HFFc6 (cell line): ENCODE results near the gene PALB2. TPM values are rescaled to one million over a fixed set of nuclear protein-coding genes. Genes with fewer than 3 reads are reported as not detected.
"Not testable (repeated sequence)": the region's sequence is repeated elsewhere in the genome, so short reads cannot be mapped to it uniquely, and the experiment has no call there.

ENCODE experiments used
- DNase-seq: peaks from one replicate; pipeline ENCODE4 v3.0.0-alpha.2; 2018
- H3K27ac Mint-ChIP-seq: 2 replicates; pipeline ENCODE4 v1.8.0; 2020; ENCODE audit warnings: mild to moderate bottlenecking, mixed read lengths
- H3K27me3 Mint-ChIP-seq: 2 replicates; pipeline ENCODE4 v1.8.0; 2021; ENCODE audit warnings: mild to moderate bottlenecking, moderate library complexity, mixed read lengths; ENCODE audit not compliant: insufficient read depth
- H3K36me3 Mint-ChIP-seq: 2 replicates; pipeline ENCODE4 v1.8.0; 2021; ENCODE audit warnings: low read depth, mixed read lengths
- H3K4me1 Mint-ChIP-seq: 2 replicates; pipeline ENCODE4 v1.8.0; 2020; ENCODE audit warnings: low read depth, mixed read lengths
- H3K4me3 Mint-ChIP-seq: 2 replicates; pipeline ENCODE4 v1.8.0; 2020; ENCODE audit warnings: mild to moderate bottlenecking, moderate library complexity, mixed read lengths
- H3K9me3 Mint-ChIP-seq: 2 replicates; pipeline ENCODE4 v1.8.0; 2020; ENCODE audit warnings: mild to moderate bottlenecking, mixed read lengths
- total RNA-seq, 6 experiments: library from RNA; stranded (reverse); fragmentation: NEBNext Ultra II Directional; extraction: Animal tissue kit (Norgen Biotek cat#: 25700); gene quantifications; 2 replicates in 1 of 6; 3 replicates in 5 of 6; pipeline ENCODE4 v1.2.3, GENCODE V29; 2021
- TF ChIP-seq, protein P1 (sequence below): fragments of 200-600 bp; sonication (generic); IDR thresholded peaks from 2 replicates; pipeline ENCODE4 v1.5.0; 2021; ENCODE audit warnings: antibody characterized with exemption, mild to moderate bottlenecking

The PALB2 gene
- total RNA-seq, 6 experiments from 2014 or later, result 10.5 to 13.9 (median 12.2) TPM

DNA sequence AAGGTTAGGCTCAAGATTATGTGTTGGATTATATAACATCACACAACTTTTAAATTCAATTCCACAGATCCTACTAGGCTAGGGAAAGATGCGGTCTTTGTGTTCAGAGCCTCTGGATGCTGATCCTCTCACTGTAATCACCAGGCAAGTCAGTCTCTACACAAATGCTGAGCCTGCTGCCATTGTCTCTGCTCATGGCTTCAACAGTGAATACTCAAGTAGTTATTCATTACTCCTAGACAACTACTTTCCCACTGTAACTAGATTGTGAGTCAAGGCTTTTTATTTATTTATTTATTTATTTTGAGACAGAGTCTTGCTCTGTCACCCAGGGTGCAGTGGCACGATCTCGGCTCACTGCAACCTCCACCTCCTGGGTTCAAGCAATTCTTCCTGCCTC lies 29.2 kb downstream of the PALB2 start:
- H3K4me3 Mint-ChIP-seq, result no peak overlapping the region
- H3K27me3 Mint-ChIP-seq, result no peaks in the 10 kb centered on the region
- no peak for DNase-seq
- H3K9me3 Mint-ChIP-seq, result no peaks in the 10 kb centered on the region
- TF ChIP-seq, protein P1, sequence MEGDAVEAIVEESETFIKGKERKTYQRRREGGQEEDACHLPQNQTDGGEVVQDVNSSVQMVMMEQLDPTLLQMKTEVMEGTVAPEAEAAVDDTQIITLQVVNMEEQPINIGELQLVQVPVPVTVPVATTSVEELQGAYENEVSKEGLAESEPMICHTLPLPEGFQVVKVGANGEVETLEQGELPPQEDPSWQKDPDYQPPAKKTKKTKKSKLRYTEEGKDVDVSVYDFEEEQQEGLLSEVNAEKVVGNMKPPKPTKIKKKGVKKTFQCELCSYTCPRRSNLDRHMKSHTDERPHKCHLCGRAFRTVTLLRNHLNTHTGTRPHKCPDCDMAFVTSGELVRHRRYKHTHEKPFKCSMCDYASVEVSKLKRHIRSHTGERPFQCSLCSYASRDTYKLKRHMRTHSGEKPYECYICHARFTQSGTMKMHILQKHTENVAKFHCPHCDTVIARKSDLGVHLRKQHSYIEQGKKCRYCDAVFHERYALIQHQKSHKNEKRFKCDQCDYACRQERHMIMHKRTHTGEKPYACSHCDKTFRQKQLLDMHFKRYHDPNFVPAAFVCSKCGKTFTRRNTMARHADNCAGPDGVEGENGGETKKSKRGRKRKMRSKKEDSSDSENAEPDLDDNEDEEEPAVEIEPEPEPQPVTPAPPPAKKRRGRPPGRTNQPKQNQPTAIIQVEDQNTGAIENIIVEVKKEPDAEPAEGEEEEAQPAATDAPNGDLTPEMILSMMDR, result no peak
- H3K36me3 Mint-ChIP-seq, result peaks cover 20% of the 10 kb centered on the region
- no peak overlapping the region for H3K27ac Mint-ChIP-seq
- peaks cover 18% of the 10 kb centered on the region for H3K4me1 Mint-ChIP-seq

DNA sequence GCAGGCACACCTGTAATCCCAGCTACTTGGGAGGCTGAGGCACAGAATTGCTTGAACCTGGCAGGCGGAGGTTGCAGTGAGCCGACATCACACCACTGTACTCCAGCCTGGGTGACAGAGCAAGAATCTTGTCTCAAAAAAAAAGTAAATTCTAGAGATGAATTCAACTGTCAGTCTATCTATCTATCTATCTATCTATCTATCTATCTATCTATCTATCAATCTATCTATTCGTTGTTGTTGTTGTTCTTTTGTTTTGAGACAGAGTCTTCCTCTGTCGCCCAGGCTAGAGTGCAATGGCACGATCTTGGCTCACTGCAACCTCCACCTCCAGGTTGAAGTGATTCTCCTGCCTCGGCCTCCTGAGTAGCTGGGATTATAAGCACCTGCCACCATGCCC lies 30.2 kb downstream of the PALB2 start:
- peaks cover 14% of the 10 kb centered on the region for H3K36me3 Mint-ChIP-seq
- H3K9me3 Mint-ChIP-seq, DNase-seq, H3K27ac Mint-ChIP-seq, H3K27me3 Mint-ChIP-seq, H3K4me3 Mint-ChIP-seq: not testable (repeated sequence)
- peaks cover 14% of the 10 kb centered on the region for H3K4me1 Mint-ChIP-seq

DNA sequence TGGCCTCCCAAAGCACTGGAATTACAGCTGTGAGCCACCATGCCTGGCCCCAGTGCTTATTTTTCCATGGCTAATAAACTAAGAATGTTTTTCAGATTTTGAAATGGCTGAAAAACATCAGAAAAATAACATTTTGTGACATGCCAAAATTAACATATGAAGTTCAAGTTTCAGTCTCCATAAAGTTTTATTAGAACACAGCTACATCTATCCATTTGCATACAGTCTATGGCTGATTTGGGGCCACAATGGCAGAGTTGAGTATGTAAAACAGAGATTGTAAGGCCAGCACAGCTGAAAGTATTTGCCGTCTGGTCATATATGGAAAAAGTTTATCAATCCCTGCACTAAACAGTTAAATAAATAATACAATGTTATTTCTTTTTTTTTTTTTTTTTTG lies 31.2 kb downstream of the PALB2 start:
- Mint-ChIP-seq H3K4me1 (peaks cover 13% of the 10 kb centered on the region), H3K9me3 (no peaks in the 10 kb centered on the region), H3K27me3 (no peaks in the 10 kb centered on the region), H3K27ac (no peak overlapping the region), H3K4me3 (no peak overlapping the region), H3K36me3 (peaks cover 12% of the 10 kb centered on the region; the same call in 1 of the 2 replicates)
- no peak for DNase-seq
- TF ChIP-seq, protein P1, result no peak

DNA sequence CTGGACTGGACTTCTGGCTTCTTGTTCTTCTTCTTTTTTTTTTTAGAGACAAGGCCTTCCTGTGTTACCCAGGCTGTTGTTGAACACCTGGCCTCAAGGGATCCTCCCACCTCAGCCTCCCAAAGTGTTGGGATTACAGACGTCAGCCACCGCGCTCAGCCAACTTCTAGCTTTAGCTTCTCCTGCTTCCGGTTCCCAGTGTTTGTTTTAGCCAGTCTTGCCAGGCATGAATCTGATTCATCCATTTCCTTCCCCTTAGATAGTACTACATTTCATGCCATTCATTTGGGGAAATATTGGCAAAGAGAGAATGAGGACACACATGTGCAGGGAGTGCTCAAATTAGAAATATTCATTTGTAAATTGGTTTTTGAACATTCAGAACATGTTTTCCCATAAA lies 32.9 kb downstream of the PALB2 start:
- peak overlapping the region; percentile 95 for H3K27ac Mint-ChIP-seq
- peaks cover 13% of the 10 kb centered on the region for H3K4me1 Mint-ChIP-seq
- peaks cover 4% of the 10 kb centered on the region; the same call in 1 of the 2 replicates for H3K36me3 Mint-ChIP-seq
- H3K27me3 Mint-ChIP-seq, result no peaks in the 10 kb centered on the region
- H3K9me3 Mint-ChIP-seq, result no peaks in the 10 kb centered on the region
- TF ChIP-seq, protein P1, result no peak
- peak; percentile 63 for DNase-seq
- H3K4me3 Mint-ChIP-seq, result peak overlapping the region; percentile 56; the same call in 1 of the 2 replicates

DNA sequence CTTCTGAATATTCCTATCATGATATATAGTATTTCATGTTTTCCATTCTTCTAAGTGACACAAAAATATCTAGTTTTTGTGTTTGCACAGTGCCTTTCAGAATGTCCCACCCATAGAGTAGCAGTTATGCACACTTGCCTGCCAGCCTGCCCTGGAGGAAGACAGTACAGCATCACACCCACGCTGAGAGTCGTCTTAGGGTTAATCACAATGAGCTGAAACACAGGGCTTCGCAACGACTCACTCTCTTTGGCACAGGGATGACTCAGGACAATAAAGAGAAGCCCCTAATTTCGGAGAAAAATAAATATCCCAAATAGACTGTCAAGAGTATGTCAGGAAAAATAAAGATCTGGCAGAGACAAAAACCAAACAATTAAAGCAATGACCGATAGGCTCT lies 33.4 kb downstream of the PALB2 start:
- TF ChIP-seq, protein P1, result no peak
- Mint-ChIP-seq H3K9me3 (no peaks in the 10 kb centered on the region), H3K27ac (peak overlapping the region; percentile 95), H3K4me1 (peaks cover 13% of the 10 kb centered on the region), H3K27me3 (no peaks in the 10 kb centered on the region), H3K4me3 (no peak overlapping the region), H3K36me3 (peaks cover 4% of the 10 kb centered on the region; the same call in 1 of the 2 replicates)
- DNase-seq, result peak; percentile 46

DNA sequence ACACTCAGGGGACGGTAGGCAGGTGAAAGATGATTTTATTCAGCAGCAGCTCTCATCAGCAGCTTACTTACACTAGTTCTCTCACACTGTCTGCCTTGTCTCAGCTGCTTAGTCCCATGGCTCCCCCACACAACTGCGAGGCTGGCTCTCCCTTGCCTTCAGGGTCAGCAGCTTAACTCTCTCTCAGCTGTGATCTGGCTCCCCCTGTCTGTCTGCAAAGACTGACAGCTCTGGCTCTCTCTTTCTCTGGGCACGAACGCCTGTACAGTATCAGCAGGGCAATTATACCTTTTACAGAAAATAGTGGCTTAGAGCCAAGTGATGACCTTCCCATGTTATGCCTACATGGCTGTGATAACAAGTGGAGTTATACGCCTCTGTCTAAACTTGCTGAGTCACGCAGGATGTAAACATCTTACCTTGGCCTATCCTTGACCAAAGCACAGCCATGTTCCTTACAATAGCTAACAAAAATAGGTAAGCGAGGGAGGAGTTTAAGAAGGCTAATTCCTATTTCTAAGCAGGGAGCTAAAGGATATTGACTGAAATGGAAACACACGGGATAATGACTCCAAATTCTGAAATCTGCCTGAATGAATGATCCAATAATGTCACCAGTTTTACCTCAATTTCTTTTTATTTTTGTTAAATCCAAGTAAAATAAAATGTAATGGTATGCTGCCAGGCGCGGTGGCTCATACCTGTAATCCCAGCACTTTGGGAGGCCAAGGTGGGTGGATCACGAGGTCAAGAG lies 43.9 kb downstream of the PALB2 start:
- peak overlapping the region; percentile 8; the same call in 1 of the 2 replicates for H3K27ac Mint-ChIP-seq
- H3K36me3 Mint-ChIP-seq, result peaks cover 9% of the 10 kb centered on the region
- TF ChIP-seq, protein P1, result no peak
- H3K4me1 Mint-ChIP-seq, result peaks cover 11% of the 10 kb centered on the region
- no peaks in the 10 kb centered on the region; the same call in 1 of the 2 replicates for H3K27me3 Mint-ChIP-seq
- peak; percentile 19 for DNase-seq
- H3K9me3 Mint-ChIP-seq, result no peaks in the 10 kb centered on the region
- H3K4me3 Mint-ChIP-seq, result no peak overlapping the region; the same call in 1 of the 2 replicates
